GM23338 (cell line): ENCODE measurements around the gene MEGF6.

Experiments used
- CREB1 ChIP-seq: fragments of 250-450 bp; sonication (Bioruptor Pico); IDR thresholded peaks from 2 replicates; pipeline ENCODE4 v1.5.0; 2020; ENCODE audit warnings: low read depth, mild to moderate bottlenecking, moderate library complexity
- EZH2 ChIP-seq: fragments of 200-600 bp; sonication (generic); IDR thresholded peaks from one replicate; pipeline ENCODE4 v1.8.0; 2017; ENCODE audit warnings: antibody characterized with exemption, mild to moderate bottlenecking, low read depth; ENCODE audit not compliant: unreplicated experiment
- EZH2phosphoT487 ChIP-seq: fragments of 200-600 bp; sonication (generic); IDR thresholded peaks from one replicate; pipeline ENCODE4 v1.8.1; 2018; ENCODE audit warnings: antibody characterized with exemption; ENCODE audit not compliant: unreplicated experiment
- JUNB ChIP-seq: IDR thresholded peaks from one replicate; pipeline ENCODE4 v1.6.1; 2016; ENCODE audit warnings: antibody characterized with exemption; ENCODE audit not compliant: unreplicated experiment
- POLR2AphosphoS5 ChIP-seq: IDR thresholded peaks from 2 replicates; pipeline ENCODE4 v1.6.1; 2016; ENCODE audit warnings: antibody characterized with exemption, low read depth
- TF ChIP-seq, protein P1 (sequence below), 2 experiments: fragments of 200-600 bp in 1 of 2; sonication (generic) in 1 of 2; conservative IDR thresholded peaks; 2 replicates each; pipeline versions ENCODE4 v1.5.1 to v1.6.1; 2016 to 2017; ENCODE audit warnings: antibody characterized with exemption in 2 of 2, low read depth in 2 of 2, mild to moderate bottlenecking in 2 of 2, moderate library complexity in 1 of 2
- TF ChIP-seq, protein P2 (sequence below): IDR thresholded peaks from one replicate; pipeline ENCODE4 v1.6.1; 2018; ENCODE audit warnings: antibody characterized with exemption; ENCODE audit not compliant: unreplicated experiment

DNA sequence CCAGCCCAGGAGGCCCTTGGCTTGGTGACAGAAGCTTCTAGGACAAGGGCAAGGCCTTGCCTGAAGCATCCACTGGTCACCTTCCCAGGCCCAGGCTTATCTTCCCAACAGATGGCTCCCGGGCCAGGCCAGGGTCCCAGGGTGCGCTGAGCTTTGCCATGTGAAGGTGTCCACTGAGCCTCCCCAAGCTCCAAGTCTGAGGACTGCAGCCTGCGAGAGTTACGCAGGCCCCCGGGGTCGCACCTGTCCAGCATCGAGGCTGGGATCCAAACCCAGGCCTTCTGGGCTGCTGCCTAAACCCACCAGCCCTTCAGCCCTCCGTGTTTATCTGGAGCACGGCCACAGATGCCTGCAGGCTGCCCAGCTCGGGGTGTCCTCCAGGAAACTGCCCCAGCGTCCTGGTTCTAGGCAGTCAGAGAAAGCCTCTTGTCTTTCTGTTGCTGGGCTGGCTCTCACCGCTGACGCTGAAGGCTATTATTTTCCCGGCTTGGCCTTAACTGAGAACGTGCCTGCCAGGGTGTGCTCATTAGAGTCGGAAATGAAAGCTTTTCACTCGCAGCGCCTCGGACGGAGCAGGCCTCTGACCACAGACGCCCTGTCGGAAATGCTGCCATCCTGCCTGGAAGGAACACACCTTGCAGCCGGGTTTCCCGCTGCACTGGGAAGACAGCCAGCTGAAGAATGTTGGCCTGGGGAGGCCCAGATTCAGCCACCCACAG is 71.4 kb downstream of the MEGF6 start:
- TF ChIP-seq, protein P1, sequence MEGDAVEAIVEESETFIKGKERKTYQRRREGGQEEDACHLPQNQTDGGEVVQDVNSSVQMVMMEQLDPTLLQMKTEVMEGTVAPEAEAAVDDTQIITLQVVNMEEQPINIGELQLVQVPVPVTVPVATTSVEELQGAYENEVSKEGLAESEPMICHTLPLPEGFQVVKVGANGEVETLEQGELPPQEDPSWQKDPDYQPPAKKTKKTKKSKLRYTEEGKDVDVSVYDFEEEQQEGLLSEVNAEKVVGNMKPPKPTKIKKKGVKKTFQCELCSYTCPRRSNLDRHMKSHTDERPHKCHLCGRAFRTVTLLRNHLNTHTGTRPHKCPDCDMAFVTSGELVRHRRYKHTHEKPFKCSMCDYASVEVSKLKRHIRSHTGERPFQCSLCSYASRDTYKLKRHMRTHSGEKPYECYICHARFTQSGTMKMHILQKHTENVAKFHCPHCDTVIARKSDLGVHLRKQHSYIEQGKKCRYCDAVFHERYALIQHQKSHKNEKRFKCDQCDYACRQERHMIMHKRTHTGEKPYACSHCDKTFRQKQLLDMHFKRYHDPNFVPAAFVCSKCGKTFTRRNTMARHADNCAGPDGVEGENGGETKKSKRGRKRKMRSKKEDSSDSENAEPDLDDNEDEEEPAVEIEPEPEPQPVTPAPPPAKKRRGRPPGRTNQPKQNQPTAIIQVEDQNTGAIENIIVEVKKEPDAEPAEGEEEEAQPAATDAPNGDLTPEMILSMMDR (conservative IDR thresholded peaks at IDR 0.05; ENCODE audit: low read depth in 2 of 2): no peak
- no peak for TF ChIP-seq EZH2
- no peak for TF ChIP-seq EZH2phosphoT487
- TF ChIP-seq, protein P2, sequence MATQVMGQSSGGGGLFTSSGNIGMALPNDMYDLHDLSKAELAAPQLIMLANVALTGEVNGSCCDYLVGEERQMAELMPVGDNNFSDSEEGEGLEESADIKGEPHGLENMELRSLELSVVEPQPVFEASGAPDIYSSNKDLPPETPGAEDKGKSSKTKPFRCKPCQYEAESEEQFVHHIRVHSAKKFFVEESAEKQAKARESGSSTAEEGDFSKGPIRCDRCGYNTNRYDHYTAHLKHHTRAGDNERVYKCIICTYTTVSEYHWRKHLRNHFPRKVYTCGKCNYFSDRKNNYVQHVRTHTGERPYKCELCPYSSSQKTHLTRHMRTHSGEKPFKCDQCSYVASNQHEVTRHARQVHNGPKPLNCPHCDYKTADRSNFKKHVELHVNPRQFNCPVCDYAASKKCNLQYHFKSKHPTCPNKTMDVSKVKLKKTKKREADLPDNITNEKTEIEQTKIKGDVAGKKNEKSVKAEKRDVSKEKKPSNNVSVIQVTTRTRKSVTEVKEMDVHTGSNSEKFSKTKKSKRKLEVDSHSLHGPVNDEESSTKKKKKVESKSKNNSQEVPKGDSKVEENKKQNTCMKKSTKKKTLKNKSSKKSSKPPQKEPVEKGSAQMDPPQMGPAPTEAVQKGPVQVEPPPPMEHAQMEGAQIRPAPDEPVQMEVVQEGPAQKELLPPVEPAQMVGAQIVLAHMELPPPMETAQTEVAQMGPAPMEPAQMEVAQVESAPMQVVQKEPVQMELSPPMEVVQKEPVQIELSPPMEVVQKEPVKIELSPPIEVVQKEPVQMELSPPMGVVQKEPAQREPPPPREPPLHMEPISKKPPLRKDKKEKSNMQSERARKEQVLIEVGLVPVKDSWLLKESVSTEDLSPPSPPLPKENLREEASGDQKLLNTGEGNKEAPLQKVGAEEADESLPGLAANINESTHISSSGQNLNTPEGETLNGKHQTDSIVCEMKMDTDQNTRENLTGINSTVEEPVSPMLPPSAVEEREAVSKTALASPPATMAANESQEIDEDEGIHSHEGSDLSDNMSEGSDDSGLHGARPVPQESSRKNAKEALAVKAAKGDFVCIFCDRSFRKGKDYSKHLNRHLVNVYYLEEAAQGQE: no peak
- no peak for TF ChIP-seq POLR2AphosphoS5
- TF ChIP-seq CREB1 (CRISPR knock-in tag): no peak
- TF ChIP-seq JUNB: no peak
